Pulmonary artery endothelial cell (primary cell): ENCODE measurements around the gene CRPPA. TPM values are rescaled to one million over a fixed set of nuclear protein-coding genes. Genes with fewer than 3 reads are reported as not detected.
"Not testable (repeated sequence)": the region's sequence is repeated elsewhere in the genome, so short reads cannot be mapped to it uniquely, and the experiment has no call there.

ENCODE experiments used
- DNase-seq: peaks from one replicate; pipeline ENCODE4 v3.0.0-alpha.2; 2011; ENCODE audit warnings: low read depth, low spot score
- total RNA-seq: library from RNA; depleted of rRNA; stranded (reverse); fragments of >200 nt; gene quantifications from 2 replicates; pipeline ENCODE4 v1.2.3, GENCODE V29; 2014

Gene CRPPA
- total RNA-seq, 1 donor from 2014 or later, result 0.86 TPM

GRCh38 chr7:16398146-16399017, 23.0 kb downstream of the CRPPA start:
- DNase-seq, result no peak

DNA sequence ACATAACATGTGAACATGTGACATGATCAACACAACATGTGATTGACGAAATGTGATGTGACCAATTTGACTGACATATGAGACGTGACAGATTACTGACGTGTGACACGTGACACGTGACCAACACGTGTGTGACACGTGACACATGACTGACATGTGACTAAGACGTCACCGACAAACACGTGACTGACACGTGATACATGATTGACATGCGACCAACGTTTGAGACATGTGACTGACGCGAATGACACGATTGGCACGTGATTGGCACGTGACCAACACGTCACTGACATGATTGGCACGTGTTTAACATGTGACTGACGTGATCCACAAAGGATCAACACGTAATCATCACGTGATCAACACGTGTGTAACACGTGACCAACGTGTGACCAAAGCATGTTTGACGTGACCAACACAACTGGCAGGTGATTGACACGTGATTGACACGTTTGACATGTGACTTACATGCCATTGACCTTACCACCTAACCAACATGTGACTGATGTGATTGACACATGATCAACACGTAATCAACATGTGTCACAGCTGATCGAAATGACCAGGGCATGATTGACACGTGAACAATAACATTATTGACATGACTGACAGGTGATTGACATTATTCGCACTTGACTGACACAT, 23.7 kb downstream of the CRPPA start:
- DNase-seq, result no peak

DNA sequence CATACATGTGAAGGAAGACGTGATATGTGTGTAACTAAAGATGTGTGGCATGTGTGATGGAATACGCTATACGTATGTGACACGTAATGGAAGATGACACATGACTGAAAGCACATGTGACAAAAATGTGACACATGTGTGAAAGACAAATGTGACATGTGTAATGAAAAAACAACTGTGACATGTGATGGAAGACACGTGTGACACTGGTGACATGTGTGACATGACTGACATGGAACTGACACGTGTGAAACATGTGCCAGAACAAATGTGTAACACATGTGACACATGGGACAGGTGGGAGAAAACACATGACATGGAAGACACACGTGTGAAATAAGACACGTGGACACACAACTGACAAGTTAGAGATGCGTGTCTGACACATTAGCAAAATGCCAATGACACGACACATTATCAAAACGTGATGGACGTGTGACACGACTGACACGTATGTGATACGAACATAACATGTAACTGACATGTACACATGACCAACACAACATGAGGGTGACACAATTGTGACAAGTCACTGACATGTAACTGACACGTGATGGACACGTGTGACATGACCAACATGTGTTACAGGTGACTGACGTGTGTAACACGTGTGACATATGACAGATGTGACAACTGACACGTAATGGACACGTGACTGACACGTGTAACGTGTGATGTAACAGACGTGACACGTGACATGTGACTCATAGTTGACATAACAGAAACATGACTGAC, 24.4 kb downstream of the CRPPA start:
- no peak for DNase-seq

DNA sequence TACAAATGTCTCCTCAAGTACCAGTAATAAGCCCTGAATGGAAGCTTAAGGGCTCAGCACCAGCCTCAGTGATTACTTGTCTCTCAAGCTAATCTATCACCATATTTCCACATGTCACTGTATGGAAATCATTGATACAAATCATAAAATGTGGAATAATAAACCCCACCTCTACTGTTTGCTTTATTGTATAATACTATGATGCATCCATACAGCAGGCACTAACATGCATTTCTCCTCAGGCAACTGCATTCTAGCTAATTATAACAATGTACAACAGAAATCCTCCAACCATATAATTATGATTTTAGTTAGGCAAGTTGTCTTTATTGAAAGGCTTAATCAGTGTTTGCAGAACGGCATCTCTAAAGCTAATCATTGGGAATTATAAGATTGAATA, 26.2 kb downstream of the CRPPA start:
- DNase-seq, result no peak

- no peak for DNase-seq
Observed at GRCh38 chr7:16393862-16394422, 27.4 kb downstream of the CRPPA start.

DNA sequence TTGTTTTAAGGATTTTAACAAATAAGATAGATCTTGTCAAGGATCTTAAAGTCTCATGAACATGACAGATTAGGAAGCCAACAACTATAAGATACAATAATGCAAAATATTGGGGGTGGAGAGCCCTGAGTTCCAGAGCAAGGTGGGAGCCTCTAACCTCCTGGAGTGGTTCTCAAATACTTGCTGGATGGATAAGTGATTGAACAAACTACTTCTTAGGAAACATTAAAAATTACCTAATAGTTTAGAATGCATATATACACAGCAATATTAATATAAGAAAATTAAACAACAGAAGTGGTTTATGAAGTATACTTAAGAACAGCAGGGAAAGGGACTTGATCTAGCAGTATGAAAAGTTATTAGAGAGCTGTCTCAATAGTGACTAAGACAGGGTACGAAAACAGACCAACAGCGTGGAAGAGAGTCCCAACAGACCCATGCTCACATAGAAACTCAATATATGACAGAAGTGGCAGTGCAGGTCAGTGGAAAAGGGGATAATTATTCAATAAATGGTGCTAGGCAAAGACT, 28.3 kb downstream of the CRPPA start:
- DNase-seq, result no peak

GRCh38 chr7:16383786-16384185, 37.6 kb downstream of the CRPPA start:
- DNase-seq, result not testable (repeated sequence)

GRCh38 chr7:16383103-16383502, 38.2 kb downstream of the CRPPA start:
- not testable (repeated sequence) for DNase-seq

Other genes with a start within 250 kb of the CRPPA start
- gene SOSTDC1, start 44.2 kb upstream of the CRPPA start, total RNA-seq, result not detected in 2 replicates
- not detected in 2 replicates for gene LRRC72, start 105.3 kb upstream of the CRPPA start, total RNA-seq
- gene ANKMY2, start 224.2 kb upstream of the CRPPA start, total RNA-seq, result 9.9 and 15.8 TPM in 2 replicates
- gene BZW2, start 224.6 kb upstream of the CRPPA start, total RNA-seq, result 89.0 and 99.1 TPM in 2 replicates